HEK293 (cell line): ENCODE results near the gene PGBD1.
A peak's percentile ranks its signal among the peaks of the same experiment; 100 is the strongest.
"Not testable (repeated sequence)": the region's sequence is repeated elsewhere in the genome, so short reads cannot be mapped to it uniquely, and the experiment has no call there.

Source experiments
- CTCF ChIA-PET: fragments of 350-600 bp; formaldehyde crosslinking; extraction: SDS; loops from one replicate; lab custom pipeline; 2021; ENCODE audit warnings: antibody characterized with exemption; lab: Yijun Ruan, JAX
- POLR2A ChIA-PET: fragments of 300-600 bp; formaldehyde crosslinking; extraction: SDS; loops from one replicate; lab custom pipeline; 2020; ENCODE audit warnings: antibody characterized with exemption, inconsistent platforms; lab: Yijun Ruan, JAX
- H3K27ac ChIP-seq: fragments of 200-500 bp; sonication (Bioruptor generic); 2 replicates; pipeline ENCODE4 v1.5.1; 2014; ENCODE audit warnings: low read depth, low read length, control low read depth, inconsistent platforms; ENCODE audit errors: extremely low read depth
- H3K36me3 ChIP-seq, 2 experiments: fragments of 200-500 bp in 1 of 2; sonication (Bioruptor generic) in 1 of 2; 1 replicate in 1 of 2; 2 replicates in 1 of 2; pipeline ENCODE4 v1.5.1; 2014 to 2017; ENCODE audit warnings: inconsistent platforms in 2 of 2, low read length in 2 of 2; ENCODE audit not compliant: control insufficient read depth in 2 of 2, insufficient read depth in 1 of 2
- H3K4me1 ChIP-seq: fragments of 200-500 bp; sonication (Bioruptor generic); 2 replicates; pipeline ENCODE4 v1.5.1; 2014; ENCODE audit warnings: mild to moderate bottlenecking, low read length, inconsistent platforms; ENCODE audit not compliant: control insufficient read depth, insufficient read depth
- H3K4me3 ChIP-seq: 2 replicates; pipeline ENCODE4 v1.5.1; 2011; ENCODE audit warnings: low read depth, mild to moderate bottlenecking, control low read depth, low read length, moderate library complexity
- H3K9me3 ChIP-seq: fragments of 200-500 bp; sonication (Bioruptor generic); 2 replicates; pipeline ENCODE4 v1.5.1; 2014; ENCODE audit warnings: low read depth, low read length, inconsistent platforms; ENCODE audit not compliant: control insufficient read depth, insufficient read depth
- BCL11A ChIP-seq: fragments of 450-650 bp; formaldehyde crosslinking; IDR thresholded peaks from 2 replicates; pipeline ENCODE4 v1.5.1; 2016; ENCODE audit warnings: low read depth, missing biosample characterization, missing genetic modification characterization
- MEIS1 ChIP-seq: sonication (generic); formaldehyde crosslinking; IDR thresholded peaks from 2 replicates; pipeline ENCODE4 v1.8.1; 2022; ENCODE audit warnings: missing genetic modification reagents, mild to moderate bottlenecking, borderline replicate concordance
- MYNN ChIP-seq: fragments of 450-650 bp; formaldehyde crosslinking; IDR thresholded peaks from 2 replicates; pipeline ENCODE4 v1.5.1; 2016; ENCODE audit warnings: missing biosample characterization, missing genetic modification characterization, borderline replicate concordance
- MZF1 ChIP-seq: fragments of 450-650 bp; formaldehyde crosslinking; IDR thresholded peaks from 2 replicates; pipeline ENCODE4 v1.5.1; 2017; ENCODE audit warnings: missing biosample characterization, missing genetic modification characterization, borderline replicate concordance
- OSR2 ChIP-seq: fragments of 450-650 bp; formaldehyde crosslinking; IDR thresholded peaks from 2 replicates; pipeline ENCODE4 v1.5.1; 2016; ENCODE audit warnings: missing biosample characterization, missing genetic modification characterization
- RBAK ChIP-seq: fragments of 450-650 bp; formaldehyde crosslinking; IDR thresholded peaks from 2 replicates; pipeline ENCODE4 v1.5.1; 2016; ENCODE audit warnings: missing biosample characterization, missing genetic modification characterization
- TRIM28 ChIP-seq: IDR thresholded peaks from 2 replicates; pipeline ENCODE4 v1.6.1; 2011; ENCODE audit warnings: low read length, control low read depth, borderline replicate concordance
- ZBTB8A ChIP-seq: fragments of 450-650 bp; formaldehyde crosslinking; IDR thresholded peaks from 2 replicates; pipeline ENCODE4 v1.5.1; 2016; ENCODE audit warnings: missing biosample characterization, missing genetic modification characterization
- ZNF19 ChIP-seq: fragments of 450-650 bp; formaldehyde crosslinking; IDR thresholded peaks from 2 replicates; pipeline ENCODE4; 2016; ENCODE audit warnings: missing biosample characterization, missing genetic modification characterization, low read depth
- ZNF24 ChIP-seq: fragments of 450-650 bp; formaldehyde crosslinking; IDR thresholded peaks from 2 replicates; pipeline ENCODE4 v1.5.1; 2016; ENCODE audit warnings: missing biosample characterization, missing genetic modification characterization
- ZNF280D ChIP-seq: fragments of 450-650 bp; formaldehyde crosslinking; IDR thresholded peaks from 2 replicates; pipeline ENCODE4 v1.5.1; 2016; ENCODE audit warnings: missing biosample characterization, missing genetic modification characterization
- ZNF292 ChIP-seq: fragments of 450-650 bp; formaldehyde crosslinking; IDR thresholded peaks from 2 replicates; pipeline ENCODE4 v1.5.1; 2016; ENCODE audit warnings: low read depth, missing biosample characterization, missing genetic modification characterization, borderline replicate concordance
- ZNF354C ChIP-seq: fragments of 450-650 bp; formaldehyde crosslinking; IDR thresholded peaks from 2 replicates; pipeline ENCODE4 v1.5.1; 2016; ENCODE audit warnings: missing biosample characterization, missing genetic modification characterization, low read depth, borderline replicate concordance
- ZNF48 ChIP-seq: fragments of 450-650 bp; formaldehyde crosslinking; IDR thresholded peaks from 2 replicates; pipeline ENCODE4 v1.5.1; 2016; ENCODE audit warnings: missing biosample characterization, missing genetic modification characterization
- ZNF513 ChIP-seq: fragments of 450-650 bp; IDR thresholded peaks from 2 replicates; pipeline ENCODE4 v1.5.1; 2018; ENCODE audit warnings: missing biosample characterization, missing genetic modification characterization
- ZNF600 ChIP-seq: fragments of 450-650 bp; formaldehyde crosslinking; IDR thresholded peaks from 2 replicates; pipeline ENCODE4 v1.5.1; 2016; ENCODE audit warnings: missing biosample characterization, missing genetic modification characterization
- ZNF664 ChIP-seq: fragments of 450-650 bp; formaldehyde crosslinking; IDR thresholded peaks from 2 replicates; pipeline ENCODE4 v1.5.1; 2016; ENCODE audit warnings: missing biosample characterization, missing genetic modification characterization
- ZNF670 ChIP-seq: fragments of 450-650 bp; formaldehyde crosslinking; IDR thresholded peaks from 2 replicates; pipeline ENCODE4 v1.5.1; 2016; ENCODE audit warnings: missing biosample characterization, missing genetic modification characterization, low read depth
- ZNF747 ChIP-seq: fragments of 450-650 bp; formaldehyde crosslinking; IDR thresholded peaks from 2 replicates; pipeline ENCODE4 v1.5.1; 2016; ENCODE audit warnings: missing biosample characterization, missing genetic modification characterization
- ZNF776 ChIP-seq: fragments of 450-650 bp; formaldehyde crosslinking; IDR thresholded peaks from 2 replicates; pipeline ENCODE4 v1.5.0; 2017; ENCODE audit warnings: missing biosample characterization, missing genetic modification characterization, borderline replicate concordance
- TF ChIP-seq, protein P1 (sequence below): fragments of 450-650 bp; formaldehyde crosslinking; IDR thresholded peaks from 2 replicates; pipeline ENCODE4 v1.5.1; 2016; ENCODE audit warnings: missing biosample characterization, missing genetic modification characterization

PGBD1 gene

DNA sequence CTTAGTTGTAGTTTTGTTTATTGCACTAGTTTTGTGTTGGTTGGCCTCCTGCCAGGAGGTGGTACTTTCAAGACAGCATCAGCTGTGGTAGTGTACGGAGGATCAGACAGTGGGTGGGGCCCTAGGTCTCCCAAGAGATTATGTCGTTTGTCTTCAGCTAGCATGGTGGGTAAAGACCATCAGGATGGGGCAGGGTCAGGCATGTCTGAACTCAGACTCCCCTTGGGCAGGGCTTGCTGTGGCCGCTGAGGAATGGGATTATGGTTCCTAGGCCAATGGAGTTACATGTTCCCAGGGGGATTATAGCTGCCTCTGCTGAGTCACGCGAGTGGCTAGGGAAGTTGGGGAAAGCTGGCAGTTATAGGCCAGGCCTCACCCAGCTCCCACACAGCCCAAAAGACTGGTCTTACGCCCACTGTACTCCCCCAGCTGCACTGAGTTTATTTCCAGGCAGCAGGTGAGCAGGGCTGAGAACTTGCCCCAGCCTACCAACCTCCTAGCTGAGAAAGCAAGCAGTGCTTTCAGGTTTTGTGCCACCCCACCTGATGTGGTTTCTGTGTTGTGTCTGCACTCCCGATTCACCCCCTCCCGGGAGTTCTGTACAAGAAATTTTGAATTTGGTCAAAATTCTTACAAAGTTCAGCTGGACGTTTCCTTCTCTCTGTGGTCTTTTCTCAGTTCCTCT is 29.9 kb downstream of the PGBD1 start (continued):
- TF ChIP-seq, protein P1, sequence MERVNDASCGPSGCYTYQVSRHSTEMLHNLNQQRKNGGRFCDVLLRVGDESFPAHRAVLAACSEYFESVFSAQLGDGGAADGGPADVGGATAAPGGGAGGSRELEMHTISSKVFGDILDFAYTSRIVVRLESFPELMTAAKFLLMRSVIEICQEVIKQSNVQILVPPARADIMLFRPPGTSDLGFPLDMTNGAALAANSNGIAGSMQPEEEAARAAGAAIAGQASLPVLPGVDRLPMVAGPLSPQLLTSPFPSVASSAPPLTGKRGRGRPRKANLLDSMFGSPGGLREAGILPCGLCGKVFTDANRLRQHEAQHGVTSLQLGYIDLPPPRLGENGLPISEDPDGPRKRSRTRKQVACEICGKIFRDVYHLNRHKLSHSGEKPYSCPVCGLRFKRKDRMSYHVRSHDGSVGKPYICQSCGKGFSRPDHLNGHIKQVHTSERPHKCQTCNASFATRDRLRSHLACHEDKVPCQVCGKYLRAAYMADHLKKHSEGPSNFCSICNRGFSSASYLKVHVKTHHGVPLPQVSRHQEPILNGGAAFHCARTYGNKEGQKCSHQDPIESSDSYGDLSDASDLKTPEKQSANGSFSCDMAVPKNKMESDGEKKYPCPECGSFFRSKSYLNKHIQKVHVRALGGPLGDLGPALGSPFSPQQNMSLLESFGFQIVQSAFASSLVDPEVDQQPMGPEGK (tag by site-specific recombination), result peak; percentile 51; the same call in 1 of the 2 replicates
- no peak for TF ChIP-seq ZNF292 (tag by site-specific recombination)
- peak; percentile 76 for TF ChIP-seq ZBTB8A (tag by site-specific recombination)
- no peak for TF ChIP-seq BCL11A (tag by site-specific recombination)
- peak; percentile 68; the same call in 1 of the 2 replicates for TF ChIP-seq TRIM28
- TF ChIP-seq MZF1 (tag by site-specific recombination), result peak; percentile 74

GRCh38 chr6:28312939-28313338 is 31.6 kb downstream of the PGBD1 start:
- Histone ChIP-seq H3K27ac (no peak overlapping the region), H3K4me1 (peaks cover 6% of the 10 kb centered on the region), H3K36me3 (no peaks in the 10 kb centered on the region), H3K4me3 (no peak overlapping the region), H3K9me3 (no peaks in the 10 kb centered on the region)
- ChIA-PET POLR2A (interaction anchor here (3.5 kb wide), 1 partner anchor 23 kb away, joined by 17 read pairs; the partner anchor contains the start of gene ZSCAN31), CTCF (interaction anchor here (1.2 kb wide), 1 partner anchor 43 kb away, joined by 3 read pairs; no protein-coding TSS in a partner anchor)
- TF ChIP-seq ZNF776 (no peak), ZNF513 (tag by site-specific recombination) (no peak), ZNF19 (no peak), ZNF48 (tag by site-specific recombination) (no peak), OSR2 (tag by site-specific recombination) (no peak), MYNN (tag by site-specific recombination) (no peak), RBAK (no peak), ZNF670 (no peak), ZNF600 (tag by site-specific recombination) (no peak)

GRCh38 chr6:28315628-28316027 is 34.3 kb downstream of the PGBD1 start:
- Histone ChIP-seq H3K9me3 (no peaks in the 10 kb centered on the region), H3K36me3 (no peaks in the 10 kb centered on the region), H3K4me1 (peaks cover 6% of the 10 kb centered on the region), H3K4me3 (no peak overlapping the region), H3K27ac (no peak overlapping the region)
- ChIA-PET POLR2A (interaction anchor here (2.2 kb wide), 1 partner anchor 20 kb away, joined by 5 read pairs; no protein-coding TSS in a partner anchor), CTCF (no interaction called here)
- TF ChIP-seq ZNF354C (tag by site-specific recombination) (no peak), ZNF24 (no peak), MEIS1 (no peak), ZNF280D (tag by site-specific recombination) (no peak), ZNF747 (no peak), ZNF664 (tag by site-specific recombination) (no peak)

GRCh38 chr6:28317866-28318265 is 36.5 kb downstream of the PGBD1 start:
- H3K9me3 ChIP-seq, H3K27ac ChIP-seq, H3K36me3 ChIP-seq, H3K4me1 ChIP-seq, POLR2A ChIA-PET, CTCF ChIA-PET, H3K4me3 ChIP-seq: not testable (repeated sequence)
